ENCODE data around the gene GPN2.

- TF ChIP-seq RAD21 (IDR thresholded peaks at IDR 0.05), result no peak
- TF ChIP-seq CTCF (IDR thresholded peaks at IDR 0.05; ENCODE audit: low read depth, low read length, missing input control), result peak; percentile 61
- no peak for TF ChIP-seq MAX (IDR thresholded peaks at IDR 0.05)
- TF ChIP-seq YY1 (IDR thresholded peaks at IDR 0.05), result no peak
- TF ChIP-seq NR2F2 (IDR thresholded peaks at IDR 0.05), result no peak
- no peak for TF ChIP-seq ZBTB33 (IDR thresholded peaks at IDR 0.05)
- no peak for TF ChIP-seq RXRA (IDR thresholded peaks at IDR 0.05)
- no peak for TF ChIP-seq SP1 (IDR thresholded peaks at IDR 0.05)
- no peak for TF ChIP-seq JUND (IDR thresholded peaks at IDR 0.05)
- TF ChIP-seq TAF1 (conservative IDR thresholded peaks at IDR 0.05), result no peak
- TF ChIP-seq EGR1 (IDR thresholded peaks at IDR 0.05; ENCODE audit: low read depth in 2 of 2), result no peak
- TF ChIP-seq HNF4G (IDR thresholded peaks at IDR 0.05), result no peak
- no peak for TF ChIP-seq HNF4A (conservative IDR thresholded peaks at IDR 0.05)
Measured at GRCh38 chr1:26826261-26827105, 63.6 kb downstream of the GPN2 start, which contains the start of gene ZDHHC18.
